Measurements from ENCODE around the gene SUCNR1.
"Not testable (repeated sequence)": the region's sequence is repeated elsewhere in the genome, so short reads cannot be mapped to it uniquely, and the experiment has no call there.

Gene SUCNR1

DNA sequence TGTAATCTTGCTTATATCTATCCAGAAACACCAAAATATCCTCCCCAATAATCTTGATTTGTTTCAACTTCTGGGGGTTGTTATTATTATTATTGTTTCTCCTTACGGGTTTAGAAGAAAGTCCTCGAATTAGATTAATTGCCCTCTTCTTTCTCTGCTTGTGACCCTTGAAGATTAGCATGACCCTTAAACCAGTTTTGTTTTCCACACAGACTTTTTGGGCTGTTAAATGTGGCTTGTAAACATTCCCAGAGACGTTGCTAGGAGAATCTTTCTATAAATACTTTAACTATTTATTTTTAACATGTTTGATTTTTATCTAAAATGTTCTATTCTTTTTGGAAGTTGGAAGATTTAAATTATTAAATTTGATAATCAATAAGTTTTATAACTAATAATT is 4.3 kb upstream of the SUCNR1 start:
- no peak for DNase-seq
- Histone ChIP-seq H3K4me1 (ENCODE audit: control insufficient read depth, insufficient read depth, low read length, poor library complexity, severe bottlenecking) (no peaks in the 10 kb centered on the region), H3K9me3 (ENCODE audit: control insufficient read depth, low read length) (no peaks in the 10 kb centered on the region)

DNA sequence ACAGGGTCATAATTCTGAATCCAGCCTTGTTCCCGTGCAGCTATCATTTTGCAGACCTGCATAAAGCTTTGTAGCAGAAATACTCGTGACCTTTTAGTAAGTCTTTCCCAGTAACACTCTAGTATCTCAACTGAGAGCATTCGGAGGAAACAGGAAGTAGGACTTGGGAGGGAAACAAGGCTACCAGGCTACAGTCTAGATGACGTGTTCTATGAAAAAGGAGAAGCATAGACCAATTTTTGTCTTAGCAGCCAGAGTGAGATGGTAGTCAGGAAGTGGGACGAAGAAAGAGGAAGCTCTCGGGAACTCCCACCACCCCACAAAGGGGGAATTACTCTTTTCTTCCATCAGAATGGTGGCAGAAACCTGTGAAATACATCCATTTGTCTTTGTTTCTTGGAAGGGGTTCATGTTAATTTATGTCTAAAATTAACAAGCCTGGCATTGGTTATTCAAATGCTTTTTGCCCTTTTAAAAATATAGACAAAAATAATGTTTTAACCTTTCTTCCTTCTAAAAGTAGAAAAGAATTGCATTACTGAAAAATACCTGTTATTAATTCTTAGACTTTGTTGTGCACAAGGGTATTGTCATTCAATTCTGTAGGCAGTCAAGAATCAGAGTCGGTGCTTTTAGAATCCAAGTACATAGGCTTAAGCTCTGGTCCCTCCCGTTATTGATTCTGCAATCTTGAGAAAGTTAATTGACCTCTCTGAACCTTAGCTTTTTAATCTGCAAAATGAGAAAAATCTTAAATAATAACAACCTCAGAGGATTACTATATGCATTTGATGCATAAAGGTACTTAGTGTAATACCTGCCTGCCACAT is 1.6 kb upstream of the SUCNR1 start:
- no peak for DNase-seq
- no peaks in the 10 kb centered on the region for H3K36me3 ChIP-seq (ENCODE audit: control insufficient read depth, insufficient read depth, low read length)
- no peaks in the 10 kb centered on the region for H3K9me3 ChIP-seq (ENCODE audit: control insufficient read depth, low read length)
- no peaks in the 10 kb centered on the region for H3K27me3 ChIP-seq (replicated peaks; ENCODE audit: control insufficient read depth, insufficient read depth, low read length, poor library complexity, severe bottlenecking)
- no peak overlapping the region for H3K4me3 ChIP-seq (ENCODE audit: insufficient read depth, low read depth, low read length, poor library complexity, severe bottlenecking)
- H3K27ac ChIP-seq (ENCODE audit: insufficient read depth, low read length, poor library complexity, severe bottlenecking) = no peak overlapping the region
- H3K4me1 ChIP-seq (ENCODE audit: control insufficient read depth, insufficient read depth, low read length, poor library complexity, severe bottlenecking) = no peaks in the 10 kb centered on the region

More for the DNA sequence above, 4.3 kb upstream of the SUCNR1 start:
- Histone ChIP-seq H3K4me3 (ENCODE audit: insufficient read depth, low read depth, low read length, poor library complexity, severe bottlenecking) (no peak overlapping the region), H3K36me3 (ENCODE audit: control insufficient read depth, insufficient read depth, low read length) (no peaks in the 10 kb centered on the region), H3K27me3 (replicated peaks; ENCODE audit: control insufficient read depth, insufficient read depth, low read length, poor library complexity, severe bottlenecking) (no peaks in the 10 kb centered on the region), H3K27ac (ENCODE audit: insufficient read depth, low read length, poor library complexity, severe bottlenecking) (no peak overlapping the region)

DNA sequence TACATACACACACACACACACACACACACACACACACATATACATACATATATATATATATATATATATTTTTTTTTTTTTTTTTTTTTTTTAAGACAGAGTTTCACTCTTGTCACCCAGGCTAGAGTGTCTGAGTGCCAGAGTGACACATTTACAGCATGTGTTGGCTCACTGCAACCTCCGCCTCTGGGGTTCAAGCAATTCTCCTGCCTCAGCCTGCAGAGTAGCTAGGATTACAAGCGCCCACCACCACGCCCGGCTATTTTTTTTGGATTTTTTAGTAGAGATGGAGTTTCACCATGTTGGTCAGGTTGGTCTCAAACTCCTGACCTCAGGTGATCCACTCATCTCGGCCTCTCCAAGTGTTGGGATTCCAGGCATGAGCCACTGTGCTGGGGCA is 636 bp downstream of the SUCNR1 start:
- H3K9me3 ChIP-seq (ENCODE audit: control insufficient read depth, low read length); DNase-seq; H3K4me1 ChIP-seq (ENCODE audit: control insufficient read depth, insufficient read depth, low read length, poor library complexity, severe bottlenecking); H3K36me3 ChIP-seq (ENCODE audit: control insufficient read depth, insufficient read depth, low read length); H3K27ac ChIP-seq (ENCODE audit: insufficient read depth, low read length, poor library complexity, severe bottlenecking); H3K27me3 ChIP-seq (replicated peaks; ENCODE audit: control insufficient read depth, insufficient read depth, low read length, poor library complexity, severe bottlenecking); H3K4me3 ChIP-seq (ENCODE audit: insufficient read depth, low read depth, low read length, poor library complexity, severe bottlenecking): not testable (repeated sequence)

DNA sequence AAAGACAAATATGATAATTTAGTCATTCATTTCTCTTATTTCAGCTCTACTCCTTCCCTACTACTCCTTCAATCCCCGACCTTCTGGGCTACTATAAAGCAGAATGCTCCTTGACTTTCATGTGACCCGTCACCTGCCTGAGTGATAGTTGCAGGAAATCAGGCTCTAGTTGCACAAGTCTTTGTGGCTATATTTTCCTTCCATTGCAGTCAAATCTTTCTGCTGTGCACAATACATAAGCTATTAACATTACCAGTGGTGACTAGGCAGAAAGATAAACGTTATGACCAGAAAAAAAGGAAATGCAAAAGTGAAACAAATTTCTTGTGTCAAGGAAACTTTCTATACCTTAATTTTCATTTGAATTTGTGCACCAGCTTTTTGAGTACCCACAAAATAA is 2.3 kb downstream of the SUCNR1 start:
- no peak overlapping the region for H3K4me3 ChIP-seq (ENCODE audit: insufficient read depth, low read depth, low read length, poor library complexity, severe bottlenecking)
- no peak for DNase-seq
- H3K27ac ChIP-seq (ENCODE audit: insufficient read depth, low read length, poor library complexity, severe bottlenecking) = no peak overlapping the region
- no peaks in the 10 kb centered on the region for H3K4me1 ChIP-seq (ENCODE audit: control insufficient read depth, insufficient read depth, low read length, poor library complexity, severe bottlenecking)
- H3K27me3 ChIP-seq (replicated peaks; ENCODE audit: control insufficient read depth, insufficient read depth, low read length, poor library complexity, severe bottlenecking) = no peaks in the 10 kb centered on the region
- no peaks in the 10 kb centered on the region for H3K9me3 ChIP-seq (ENCODE audit: control insufficient read depth, low read length)
- no peaks in the 10 kb centered on the region for H3K36me3 ChIP-seq (ENCODE audit: control insufficient read depth, insufficient read depth, low read length)

DNA sequence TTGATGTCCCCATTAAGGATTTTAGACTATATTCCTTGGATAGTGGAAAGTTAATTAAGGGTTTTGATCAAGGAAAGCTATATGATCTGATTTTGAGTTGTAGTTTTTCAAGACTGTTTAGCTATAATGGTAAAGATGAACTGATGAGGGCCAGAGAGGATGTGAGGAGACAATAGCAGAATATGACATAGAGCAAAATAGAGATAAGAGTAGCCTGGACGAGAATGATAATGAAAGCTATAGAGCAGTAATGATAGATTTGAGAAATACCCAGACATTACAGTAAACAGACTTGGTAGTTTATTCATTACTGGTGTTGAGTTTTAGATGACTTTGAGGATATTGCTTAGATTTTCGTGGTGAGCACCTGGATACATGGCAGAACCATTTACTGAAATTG is 3.8 kb downstream of the SUCNR1 start:
- Histone ChIP-seq H3K27ac (ENCODE audit: insufficient read depth, low read length, poor library complexity, severe bottlenecking) (no peak overlapping the region), H3K9me3 (ENCODE audit: control insufficient read depth, low read length) (no peaks in the 10 kb centered on the region), H3K36me3 (ENCODE audit: control insufficient read depth, insufficient read depth, low read length) (no peaks in the 10 kb centered on the region), H3K4me3 (ENCODE audit: insufficient read depth, low read depth, low read length, poor library complexity, severe bottlenecking) (no peak overlapping the region), H3K4me1 (ENCODE audit: control insufficient read depth, insufficient read depth, low read length, poor library complexity, severe bottlenecking) (no peaks in the 10 kb centered on the region), H3K27me3 (replicated peaks; ENCODE audit: control insufficient read depth, insufficient read depth, low read length, poor library complexity, severe bottlenecking) (no peaks in the 10 kb centered on the region)
- no peak for DNase-seq

DNA sequence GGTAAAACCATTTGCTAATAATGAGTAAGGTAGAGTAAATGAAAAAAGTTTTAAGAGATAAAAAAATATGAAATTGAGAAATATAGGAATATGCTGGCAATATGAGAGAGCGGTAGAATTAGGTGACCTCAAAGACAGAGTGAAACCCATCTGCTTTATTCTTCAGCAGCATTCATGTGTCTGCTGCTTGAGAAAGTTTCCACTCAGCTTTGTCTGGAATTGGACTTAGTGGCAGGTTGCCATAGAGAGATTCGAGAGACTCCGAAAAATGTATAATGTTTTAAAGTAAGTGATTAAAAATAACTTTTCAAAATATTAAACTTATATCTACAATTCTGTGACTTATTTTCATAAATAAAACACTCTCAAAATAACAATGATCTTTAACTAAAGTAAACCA is 5.0 kb downstream of the SUCNR1 start:
- Histone ChIP-seq H3K27me3 (replicated peaks; ENCODE audit: control insufficient read depth, insufficient read depth, low read length, poor library complexity, severe bottlenecking) (no peaks in the 10 kb centered on the region), H3K36me3 (ENCODE audit: control insufficient read depth, insufficient read depth, low read length) (no peaks in the 10 kb centered on the region), H3K4me3 (ENCODE audit: insufficient read depth, low read depth, low read length, poor library complexity, severe bottlenecking) (no peak overlapping the region), H3K4me1 (ENCODE audit: control insufficient read depth, insufficient read depth, low read length, poor library complexity, severe bottlenecking) (no peaks in the 10 kb centered on the region), H3K27ac (ENCODE audit: insufficient read depth, low read length, poor library complexity, severe bottlenecking) (no peak overlapping the region), H3K9me3 (ENCODE audit: control insufficient read depth, low read length) (no peaks in the 10 kb centered on the region)
- DNase-seq = no peak

DNA sequence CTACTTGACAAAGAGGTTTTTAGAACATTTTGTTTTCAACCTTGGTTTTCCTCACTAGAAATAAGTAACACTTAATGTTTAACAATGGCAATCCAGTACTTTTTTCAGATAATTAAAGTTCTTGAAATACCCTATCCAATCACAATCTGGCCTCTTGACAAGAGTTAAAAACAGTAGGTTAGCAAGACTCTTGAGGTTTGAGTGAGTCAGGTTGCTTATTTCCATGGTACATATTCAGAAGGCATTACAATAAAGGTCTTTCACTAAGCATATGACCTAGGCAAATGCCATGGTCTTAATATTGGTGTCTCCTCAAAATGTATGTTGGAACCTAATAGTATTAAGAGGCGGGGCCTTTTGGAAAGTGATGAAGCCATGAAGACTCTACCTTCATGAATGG is 5.6 kb downstream of the SUCNR1 start:
- Histone ChIP-seq H3K4me1 (ENCODE audit: control insufficient read depth, insufficient read depth, low read length, poor library complexity, severe bottlenecking) (no peaks in the 10 kb centered on the region), H3K9me3 (ENCODE audit: control insufficient read depth, low read length) (no peaks in the 10 kb centered on the region), H3K36me3 (ENCODE audit: control insufficient read depth, insufficient read depth, low read length) (no peaks in the 10 kb centered on the region), H3K4me3 (ENCODE audit: insufficient read depth, low read depth, low read length, poor library complexity, severe bottlenecking) (no peak overlapping the region), H3K27me3 (replicated peaks; ENCODE audit: control insufficient read depth, insufficient read depth, low read length, poor library complexity, severe bottlenecking) (no peaks in the 10 kb centered on the region), H3K27ac (ENCODE audit: insufficient read depth, low read length, poor library complexity, severe bottlenecking) (no peak overlapping the region)
- no peak for DNase-seq

DNA sequence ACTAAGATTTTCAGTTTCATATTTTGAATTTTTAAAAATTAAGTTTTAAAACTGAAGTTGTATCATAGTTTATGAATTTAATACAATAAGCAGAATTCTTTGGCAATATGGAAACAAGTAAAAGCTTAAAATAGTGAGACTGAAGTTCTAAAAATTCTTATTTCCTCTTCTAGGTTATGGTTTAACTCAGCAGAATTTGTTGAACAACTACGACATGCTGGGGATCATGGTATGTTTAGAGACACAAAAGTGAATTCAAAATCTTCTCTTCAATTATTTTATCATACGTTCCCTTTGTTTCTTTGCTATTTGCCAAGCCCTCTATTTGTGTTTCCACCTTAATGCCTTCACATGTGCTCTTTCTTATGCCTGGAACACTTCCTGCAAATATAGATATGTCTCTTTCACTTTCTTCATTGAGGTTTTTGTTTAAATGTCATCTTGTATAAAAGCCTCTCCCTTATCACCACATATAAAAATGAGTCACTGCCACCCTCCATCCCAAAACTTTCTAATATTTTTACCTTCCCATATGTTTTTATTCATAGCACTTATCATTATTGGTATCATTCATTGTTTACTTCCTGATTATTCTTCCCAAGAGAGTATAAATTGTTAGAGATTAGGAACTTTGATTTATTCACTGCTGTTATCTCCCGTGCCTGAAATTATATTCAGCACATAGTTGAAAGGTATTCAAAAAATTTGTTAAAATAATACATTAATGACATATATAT is 6.4 kb downstream of the SUCNR1 start:
- H3K4me3 ChIP-seq (ENCODE audit: insufficient read depth, low read depth, low read length, poor library complexity, severe bottlenecking) = no peak overlapping the region
- no peaks in the 10 kb centered on the region for H3K9me3 ChIP-seq (ENCODE audit: control insufficient read depth, low read length)
- no peaks in the 10 kb centered on the region for H3K4me1 ChIP-seq (ENCODE audit: control insufficient read depth, insufficient read depth, low read length, poor library complexity, severe bottlenecking)
- H3K27me3 ChIP-seq (replicated peaks; ENCODE audit: control insufficient read depth, insufficient read depth, low read length, poor library complexity, severe bottlenecking) = no peaks in the 10 kb centered on the region
- DNase-seq = no peak
- no peaks in the 10 kb centered on the region for H3K36me3 ChIP-seq (ENCODE audit: control insufficient read depth, insufficient read depth, low read length)
- H3K27ac ChIP-seq (ENCODE audit: insufficient read depth, low read length, poor library complexity, severe bottlenecking) = no peak overlapping the region

DNA sequence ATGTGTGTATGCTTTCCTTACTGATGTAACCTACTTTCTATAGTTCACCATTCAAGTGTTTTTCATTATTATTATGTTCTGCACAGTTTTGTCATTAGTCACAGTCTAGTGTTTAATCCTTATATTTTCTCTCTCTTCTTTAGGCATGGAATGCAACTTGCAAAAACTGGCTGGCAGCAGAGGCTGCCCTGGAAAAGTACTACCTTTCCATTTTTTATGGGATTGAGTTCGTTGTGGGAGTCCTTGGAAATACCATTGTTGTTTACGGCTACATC is 6.9 kb downstream of the SUCNR1 start:
- Histone ChIP-seq H3K36me3 (ENCODE audit: control insufficient read depth, insufficient read depth, low read length) (no peaks in the 10 kb centered on the region), H3K27ac (ENCODE audit: insufficient read depth, low read length, poor library complexity, severe bottlenecking) (no peak overlapping the region), H3K4me1 (ENCODE audit: control insufficient read depth, insufficient read depth, low read length, poor library complexity, severe bottlenecking) (no peaks in the 10 kb centered on the region), H3K9me3 (ENCODE audit: control insufficient read depth, low read length) (no peaks in the 10 kb centered on the region), H3K4me3 (ENCODE audit: insufficient read depth, low read depth, low read length, poor library complexity, severe bottlenecking) (no peak overlapping the region), H3K27me3 (replicated peaks; ENCODE audit: control insufficient read depth, insufficient read depth, low read length, poor library complexity, severe bottlenecking) (no peaks in the 10 kb centered on the region)
- no peak for DNase-seq

DNA sequence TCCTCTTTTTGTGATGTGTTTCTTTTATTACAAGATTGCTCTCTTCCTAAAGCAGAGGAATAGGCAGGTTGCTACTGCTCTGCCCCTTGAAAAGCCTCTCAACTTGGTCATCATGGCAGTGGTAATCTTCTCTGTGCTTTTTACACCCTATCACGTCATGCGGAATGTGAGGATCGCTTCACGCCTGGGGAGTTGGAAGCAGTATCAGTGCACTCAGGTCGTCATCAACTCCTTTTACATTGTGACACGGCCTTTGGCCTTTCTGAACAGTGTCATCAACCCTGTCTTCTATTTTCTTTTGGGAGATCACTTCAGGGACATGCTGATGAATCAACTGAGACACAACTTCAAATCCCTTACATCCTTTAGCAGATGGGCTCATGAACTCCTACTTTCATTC is 7.7 kb downstream of the SUCNR1 start:
- Histone ChIP-seq H3K4me3 (ENCODE audit: insufficient read depth, low read depth, low read length, poor library complexity, severe bottlenecking) (no peak overlapping the region), H3K36me3 (ENCODE audit: control insufficient read depth, insufficient read depth, low read length) (no peaks in the 10 kb centered on the region), H3K4me1 (ENCODE audit: control insufficient read depth, insufficient read depth, low read length, poor library complexity, severe bottlenecking) (no peaks in the 10 kb centered on the region), H3K27ac (ENCODE audit: insufficient read depth, low read length, poor library complexity, severe bottlenecking) (no peak overlapping the region), H3K9me3 (ENCODE audit: control insufficient read depth, low read length) (no peaks in the 10 kb centered on the region), H3K27me3 (replicated peaks; ENCODE audit: control insufficient read depth, insufficient read depth, low read length, poor library complexity, severe bottlenecking) (no peaks in the 10 kb centered on the region)
- DNase-seq = no peak

Data from effector memory CD4-positive, alpha-beta T cell (primary cell).